Central memory CD4-positive, alpha-beta T cell (primary cell): Measurements from ENCODE around the gene CHID1.

Experiments used
- DNase-seq: peaks from one replicate; pipeline ENCODE4 v3.0.0; 2022

Gene CHID1

GRCh38 chr11:907668-908067 is 2.9 kb downstream of the CHID1 start:
- DNase-seq: no peak

GRCh38 chr11:905952-906351 is 4.7 kb downstream of the CHID1 start:
- no peak for DNase-seq

GRCh38 chr11:904380-904779 is 6.2 kb downstream of the CHID1 start:
- DNase-seq: no peak

- DNase-seq: no peak
Observed at GRCh38 chr11:901452-902061, 9.1 kb downstream of the CHID1 start.

GRCh38 chr11:900545-900944 is 10.1 kb downstream of the CHID1 start:
- DNase-seq: no peak

GRCh38 chr11:899724-900123 is 10.9 kb downstream of the CHID1 start:
- DNase-seq: no peak

- no peak for DNase-seq
Observed at GRCh38 chr11:898540-899190, 11.9 kb downstream of the CHID1 start.

GRCh38 chr11:898143-898511 is 12.5 kb downstream of the CHID1 start:
- DNase-seq: no peak

GRCh38 chr11:897253-898142 is 13.1 kb downstream of the CHID1 start:
- DNase-seq: no peak

- no peak for DNase-seq
Observed at GRCh38 chr11:895331-896110, 15.1 kb downstream of the CHID1 start.

GRCh38 chr11:894575-895201 is 15.9 kb downstream of the CHID1 start:
- DNase-seq: no peak

- DNase-seq: no peak
Observed at GRCh38 chr11:893008-893654, 17.5 kb downstream of the CHID1 start.

- DNase-seq: no peak
Observed at GRCh38 chr11:890794-891540, 19.6 kb downstream of the CHID1 start.

GRCh38 chr11:889687-890475 is 20.7 kb downstream of the CHID1 start:
- DNase-seq: no peak

- DNase-seq: no peak
Observed at GRCh38 chr11:889257-889656, 21.4 kb downstream of the CHID1 start.

GRCh38 chr11:888310-889212 is 22.0 kb downstream of the CHID1 start:
- DNase-seq: no peak

- no peak for DNase-seq
Observed at GRCh38 chr11:887589-887988, 23.0 kb downstream of the CHID1 start.

GRCh38 chr11:886568-886967 is 24.0 kb downstream of the CHID1 start:
- DNase-seq: no peak

- no peak for DNase-seq
Observed at GRCh38 chr11:884578-885070, 26.0 kb downstream of the CHID1 start.
